K562 (cell line): ENCODE results near the gene CD48. TPM values are rescaled to one million over a fixed set of nuclear protein-coding genes. Genes with fewer than 3 reads are reported as not detected.

Experiments
- CBX8 ChIP-seq: fragments of 200-600 bp; sonication (generic); IDR thresholded peaks from 2 replicates; pipeline ENCODE4 v1.6.1; 2012; ENCODE audit warnings: borderline replicate concordance, mixed run types, low read depth, mild to moderate bottlenecking, moderate library complexity, mixed read lengths, low read length, control low read depth, inconsistent platforms; ENCODE audit not compliant: poor library complexity, severe bottlenecking; ENCODE audit errors: extremely low read depth
- CHD2 ChIP-seq: IDR thresholded peaks from 2 replicates; pipeline ENCODE4 v1.6.1; 2011; ENCODE audit warnings: low read depth, low read length
- ERF ChIP-seq: fragments of 450-650 bp; formaldehyde crosslinking; IDR thresholded peaks from 2 replicates; pipeline ENCODE4 v1.4.0; 2020; ENCODE audit warnings: mild to moderate bottlenecking, mixed read lengths
- ZNF589 ChIP-seq: fragments of 200-800 bp; sonication (Bioruptor generic); IDR thresholded peaks from 2 replicates; pipeline ENCODE4 v1.6.1; 2016; ENCODE audit warnings: low read depth, missing genetic modification characterization, missing compliant biosample characterization
- ZNF695 ChIP-seq: fragments of 450-650 bp; formaldehyde crosslinking; IDR thresholded peaks from 2 replicates; pipeline ENCODE4 v1.4.0; 2020; ENCODE audit warnings: mild to moderate bottlenecking, moderate library complexity
- ZNF766 ChIP-seq: fragments of 200-800 bp; sonication (Bioruptor generic); conservative IDR thresholded peaks from 2 replicates; pipeline ENCODE4 v1.6.1; 2016; ENCODE audit warnings: missing genetic modification characterization, missing compliant biosample characterization
- polyA plus RNA-seq, 8 experiments: library from polyadenylated mRNA; depleted of rRNA in 4 of 8; stranded (reverse) in 5 of 8; unstranded in 3 of 8; fragments of >200 nt; fragmentation: Nextera tagmentation in 2 of 8; fragmentation: Illumina TruSeq in 1 of 8; extraction: Ambion mirVana in 2 of 8; extraction: Trizol in 1 of 8; gene quantifications; 2 replicates each; pipeline versions ENCODE4 v1.2.1 to v1.2.3, GENCODE V29; 2011 to 2014; ENCODE audit warnings: inconsistent platforms in 1 of 8, missing spikeins in 1 of 8
- total RNA-seq, 7 experiments: library from RNA; depleted of rRNA in 6 of 7; stranded (reverse); fragments of >200 nt in 6 of 7; fragmentation: Illumina TruSeq in 2 of 7; extraction: Trizol in 2 of 7; gene quantifications; 2 replicates each; pipeline versions ENCODE4 v1.2.1 to v1.2.3, GENCODE V29; 2011 to 2021; ENCODE audit warnings: low replicate concordance in 1 of 7
- TF ChIP-seq, protein P1 (sequence below): fragments of 250-450 bp; sonication (Bioruptor Pico); IDR thresholded peaks from 2 replicates; pipeline ENCODE4 v1.5.0; 2022; ENCODE audit warnings: mild to moderate bottlenecking
- TF ChIP-seq, protein P2 (sequence below): fragments of 450-650 bp; IDR thresholded peaks from 2 replicates; pipeline ENCODE4 v1.6.1; 2016; ENCODE audit warnings: borderline replicate concordance

Gene CD48
- total and polyA plus RNA-seq, 9 of the 15 experiments (the other 6 are each of a cell fraction or from before 2014, with no cell fraction given) = 0.10 to 0.42 (median 0.29) TPM; not detected in 3

DNA sequence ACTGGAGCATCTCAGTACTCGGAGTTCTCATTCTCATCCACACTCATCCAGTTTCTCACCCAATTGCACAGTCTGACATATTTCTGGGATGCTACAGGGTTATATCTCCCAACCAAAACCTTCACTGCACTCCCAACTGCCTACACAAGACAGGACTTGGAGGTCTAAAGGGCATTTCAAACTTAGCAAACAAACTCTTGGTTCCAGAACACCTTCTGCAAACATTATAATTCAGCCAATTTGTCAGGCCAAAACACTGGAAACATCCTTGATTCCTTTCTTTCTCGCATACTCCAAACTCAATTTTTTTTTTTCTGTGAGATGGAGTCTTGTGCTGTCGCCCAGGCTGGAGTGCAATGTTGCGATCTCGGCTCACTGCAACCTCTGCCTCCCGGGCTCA lies 72.7 kb downstream of the CD48 start (continued):
- TF ChIP-seq, protein P1, sequence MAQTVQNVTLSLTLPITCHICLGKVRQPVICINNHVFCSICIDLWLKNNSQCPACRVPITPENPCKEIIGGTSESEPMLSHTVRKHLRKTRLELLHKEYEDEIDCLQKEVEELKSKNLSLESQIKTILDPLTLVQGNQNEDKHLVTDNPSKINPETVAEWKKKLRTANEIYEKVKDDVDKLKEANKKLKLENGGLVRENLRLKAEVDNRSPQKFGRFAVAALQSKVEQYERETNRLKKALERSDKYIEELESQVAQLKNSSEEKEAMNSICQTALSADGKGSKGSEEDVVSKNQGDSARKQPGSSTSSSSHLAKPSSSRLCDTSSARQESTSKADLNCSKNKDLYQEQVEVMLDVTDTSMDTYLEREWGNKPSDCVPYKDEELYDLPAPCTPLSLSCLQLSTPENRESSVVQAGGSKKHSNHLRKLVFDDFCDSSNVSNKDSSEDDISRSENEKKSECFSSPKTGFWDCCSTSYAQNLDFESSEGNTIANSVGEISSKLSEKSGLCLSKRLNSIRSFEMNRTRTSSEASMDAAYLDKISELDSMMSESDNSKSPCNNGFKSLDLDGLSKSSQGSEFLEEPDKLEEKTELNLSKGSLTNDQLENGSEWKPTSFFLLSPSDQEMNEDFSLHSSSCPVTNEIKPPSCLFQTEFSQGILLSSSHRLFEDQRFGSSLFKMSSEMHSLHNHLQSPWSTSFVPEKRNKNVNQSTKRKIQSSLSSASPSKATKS (CRISPR knock-in tag) = no peak
- TF ChIP-seq ZNF766 (no peak), ERF (CRISPR knock-in tag) (no peak), ZNF695 (no peak), CHD2 (no peak), ZNF589 (CRISPR knock-in tag) (no peak), CBX8 (no peak)
- TF ChIP-seq, protein P2, sequence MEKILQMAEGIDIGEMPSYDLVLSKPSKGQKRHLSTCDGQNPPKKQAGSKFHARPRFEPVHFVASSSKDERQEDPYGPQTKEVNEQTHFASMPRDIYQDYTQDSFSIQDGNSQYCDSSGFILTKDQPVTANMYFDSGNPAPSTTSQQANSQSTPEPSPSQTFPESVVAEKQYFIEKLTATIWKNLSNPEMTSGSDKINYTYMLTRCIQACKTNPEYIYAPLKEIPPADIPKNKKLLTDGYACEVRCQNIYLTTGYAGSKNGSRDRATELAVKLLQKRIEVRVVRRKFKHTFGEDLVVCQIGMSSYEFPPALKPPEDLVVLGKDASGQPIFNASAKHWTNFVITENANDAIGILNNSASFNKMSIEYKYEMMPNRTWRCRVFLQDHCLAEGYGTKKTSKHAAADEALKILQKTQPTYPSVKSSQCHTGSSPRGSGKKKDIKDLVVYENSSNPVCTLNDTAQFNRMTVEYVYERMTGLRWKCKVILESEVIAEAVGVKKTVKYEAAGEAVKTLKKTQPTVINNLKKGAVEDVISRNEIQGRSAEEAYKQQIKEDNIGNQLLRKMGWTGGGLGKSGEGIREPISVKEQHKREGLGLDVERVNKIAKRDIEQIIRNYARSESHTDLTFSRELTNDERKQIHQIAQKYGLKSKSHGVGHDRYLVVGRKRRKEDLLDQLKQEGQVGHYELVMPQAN = no peak
